ENCODE data around the gene SKI.

The SKI gene

GRCh38 chr1:2228157-2228594 is at the start of gene SKI:
SKI (plus strand) TSS chr1:2228319; CDS start chr1:2228767, 448 bp downstream.
- DNase-seq = no peak

DNA sequence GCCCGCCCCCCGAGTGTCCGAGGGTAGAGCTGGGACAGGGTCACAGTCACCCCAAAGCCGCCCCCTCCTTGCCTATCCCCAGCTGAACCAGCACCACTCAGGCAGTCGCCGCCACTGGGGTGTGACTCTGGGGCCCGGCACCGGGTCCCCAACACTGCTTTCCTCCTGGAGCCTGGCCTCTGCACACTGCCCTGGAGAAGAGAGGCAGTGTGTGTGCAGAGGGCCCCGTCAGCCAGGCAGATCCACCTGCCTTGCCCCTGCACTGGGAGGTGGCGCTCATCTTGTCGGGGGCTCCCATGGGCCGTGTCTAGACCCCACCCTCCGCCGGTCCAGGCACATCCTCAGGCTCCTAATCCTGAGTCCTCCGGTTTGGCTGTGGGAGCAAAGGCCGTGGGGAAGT is 49.2 kb upstream of the SKI start:
- DNase-seq = no peak

GRCh38 chr1:2179283-2180013 is 48.7 kb upstream of the SKI start:
- DNase-seq = no peak

- DNase-seq = no peak
These were observed 47.5 kb upstream of the SKI start for GRCh38 chr1:2180297-2181245.

- DNase-seq = no peak
These were observed 46.8 kb upstream of the SKI start for GRCh38 chr1:2181271-2181670.

DNA sequence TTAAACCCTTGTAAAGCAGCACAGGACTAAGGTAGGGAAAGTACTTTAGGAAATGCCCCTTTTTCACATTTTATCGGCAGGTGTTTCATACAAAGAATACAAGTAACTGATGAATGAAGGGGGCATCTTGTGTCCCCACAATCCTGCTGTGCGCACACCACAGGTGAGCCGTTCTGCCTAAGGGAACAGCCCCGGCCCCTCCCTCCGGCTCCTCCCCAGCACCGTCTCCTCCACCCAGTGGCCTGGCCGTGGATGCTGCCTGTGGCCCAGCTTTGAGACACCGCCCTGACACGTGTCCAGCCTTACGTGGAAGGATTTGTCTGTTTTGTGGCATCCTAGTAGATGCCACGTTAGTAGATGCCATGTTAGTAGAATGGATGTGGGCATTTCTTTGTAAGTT is 46.4 kb upstream of the SKI start:
- no peak for DNase-seq

DNA sequence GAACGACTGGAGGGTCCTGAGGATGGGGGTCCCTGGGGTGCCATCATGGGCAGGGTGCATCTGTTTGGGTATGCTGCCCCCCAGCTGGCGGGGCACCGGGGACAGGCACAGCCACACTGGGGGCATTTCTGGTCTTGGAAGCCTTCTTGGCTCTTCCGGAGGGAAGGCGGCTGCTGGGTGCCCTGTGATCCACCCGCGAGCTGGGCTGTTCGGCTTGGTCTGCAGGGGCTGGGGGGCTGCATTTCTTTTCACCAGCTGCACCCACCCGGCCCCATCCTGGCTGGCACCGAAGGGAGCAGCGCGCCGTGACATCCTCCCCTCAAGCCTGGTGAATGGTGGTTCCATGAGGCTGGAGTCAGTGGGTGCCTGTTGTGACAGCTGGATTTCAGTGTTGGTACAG is 45.7 kb upstream of the SKI start:
- no peak for DNase-seq

- no peak for DNase-seq
These were observed 44.2 kb upstream of the SKI start for GRCh38 chr1:2183937-2184334.

DNA sequence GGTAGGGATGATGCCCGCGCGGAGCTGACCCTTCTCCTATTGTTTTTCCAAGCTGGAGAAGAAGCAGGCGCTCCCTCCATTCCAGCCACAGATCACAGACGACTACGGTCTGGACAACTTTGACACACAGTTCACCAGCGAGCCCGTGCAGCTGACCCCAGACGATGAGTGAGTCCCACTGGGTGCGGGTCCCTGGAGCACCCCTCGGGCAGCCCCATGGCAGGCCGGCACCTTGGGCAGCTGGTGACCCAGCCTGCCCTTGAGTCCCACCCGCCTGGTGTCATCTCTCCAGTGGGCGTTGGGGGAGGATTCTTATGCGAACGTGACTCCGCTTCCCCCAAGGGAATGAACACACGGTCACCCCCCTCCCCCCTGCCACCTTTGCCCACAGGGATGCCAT is 43.6 kb upstream of the SKI start:
- DNase-seq = no peak

DNA sequence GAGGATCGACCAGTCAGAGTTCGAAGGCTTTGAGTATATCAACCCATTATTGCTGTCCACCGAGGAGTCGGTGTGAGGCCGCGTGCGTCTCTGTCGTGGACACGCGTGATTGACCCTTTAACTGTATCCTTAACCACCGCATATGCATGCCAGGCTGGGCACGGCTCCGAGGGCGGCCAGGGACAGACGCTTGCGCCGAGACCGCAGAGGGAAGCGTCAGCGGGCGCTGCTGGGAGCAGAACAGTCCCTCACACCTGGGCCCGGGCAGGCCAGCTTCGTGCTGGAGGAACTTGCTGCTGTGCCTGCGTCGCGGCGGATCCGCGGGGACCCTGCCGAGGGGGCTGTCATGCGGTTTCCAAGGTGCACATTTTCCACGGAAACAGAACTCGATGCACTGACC is 43.2 kb upstream of the SKI start:
- DNase-seq = no peak

GRCh38 chr1:2185880-2186855 is 42.0 kb upstream of the SKI start:
- no peak for DNase-seq

- no peak for DNase-seq
These were observed 41.2 kb upstream of the SKI start for GRCh38 chr1:2186901-2187300.

DNA sequence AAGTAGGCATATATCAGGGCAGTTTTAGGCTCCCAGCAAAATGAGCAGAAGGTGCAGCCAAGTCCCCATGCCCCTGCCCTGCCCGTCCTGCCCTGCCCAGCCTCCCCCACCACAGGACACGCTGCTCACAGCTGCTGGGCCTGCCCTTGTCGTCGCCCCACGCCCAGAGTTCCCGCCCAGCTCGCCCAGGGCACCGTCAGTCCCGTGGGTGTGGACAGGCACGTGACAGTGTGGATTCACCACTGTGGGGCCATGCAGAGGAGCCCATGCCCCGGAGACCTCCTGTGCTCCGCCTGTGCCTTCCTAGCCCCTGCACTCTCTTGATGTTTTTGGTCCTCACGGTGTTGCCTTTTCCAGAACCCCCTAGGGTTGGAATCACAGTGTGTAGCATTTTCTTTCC is 40.5 kb upstream of the SKI start:
- no peak for DNase-seq

DNA sequence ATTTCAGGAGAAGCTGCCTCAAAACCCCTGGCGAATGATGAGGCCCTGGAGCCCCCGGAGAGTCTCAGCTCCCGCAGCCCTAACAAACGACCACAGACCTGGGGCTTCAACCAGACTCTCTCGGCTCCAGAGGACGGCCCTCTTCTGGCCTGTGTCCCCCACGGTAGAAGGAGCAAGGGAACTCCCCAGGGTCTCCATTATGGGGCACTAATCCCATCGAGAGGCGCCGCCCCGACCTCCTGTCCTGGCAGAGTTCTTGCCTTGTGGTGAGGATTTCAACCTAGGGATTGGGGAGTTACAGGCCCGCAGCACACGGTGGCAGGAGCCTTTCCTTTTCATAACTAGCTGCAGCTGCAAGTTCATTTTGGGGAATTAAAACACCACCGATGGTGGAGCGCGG is 39.8 kb upstream of the SKI start:
- DNase-seq = no peak

DNA sequence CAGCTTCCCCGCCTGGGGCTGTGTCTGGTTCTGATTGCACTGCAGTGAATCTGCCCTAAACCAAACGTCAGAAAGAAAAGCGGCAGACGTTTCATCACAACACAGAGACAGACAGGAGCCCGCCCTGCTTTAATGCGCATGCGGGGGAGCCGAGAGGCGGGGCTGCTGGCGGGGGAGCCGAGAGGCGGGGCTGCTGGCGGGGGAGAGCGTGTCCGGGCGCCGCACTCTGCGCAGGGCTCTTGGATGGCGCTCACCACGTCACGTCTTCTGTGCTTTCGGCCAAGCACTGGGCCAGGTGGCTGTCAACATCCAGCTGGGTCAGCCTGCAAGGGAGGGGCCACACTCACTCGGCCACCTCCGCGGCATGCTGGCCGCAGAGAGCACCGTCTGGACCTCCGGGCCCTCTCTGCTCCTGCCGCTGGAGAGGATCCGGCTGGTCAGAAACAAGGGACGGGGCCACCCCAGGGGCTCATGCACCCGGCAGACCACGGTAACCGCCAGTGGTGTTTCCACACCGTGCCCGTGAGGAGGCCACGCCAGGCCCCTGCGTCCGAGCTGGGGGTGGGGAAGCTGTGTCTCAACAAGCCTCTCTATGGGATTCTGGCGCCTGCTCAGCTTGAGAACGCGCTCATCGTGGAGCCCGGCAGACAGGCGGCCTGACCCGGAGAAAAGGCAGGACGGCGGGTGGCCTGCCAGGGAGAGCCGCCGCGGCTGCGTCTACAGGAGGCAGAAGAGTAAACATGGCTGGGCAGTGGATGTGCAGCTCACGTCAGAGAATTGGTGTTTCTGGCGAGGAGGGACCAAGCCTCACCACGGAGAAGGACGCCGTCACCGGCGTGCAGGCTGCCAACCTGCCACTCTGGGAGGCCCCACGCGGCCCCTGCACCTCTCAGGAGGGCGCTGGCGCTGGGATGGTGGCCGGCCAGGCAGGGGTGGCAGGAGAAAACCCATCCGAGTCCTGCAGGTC is 38.4 kb upstream of the SKI start:
- peak; percentile 86 for DNase-seq

GRCh38 chr1:2190491-2190976 is 37.6 kb upstream of the SKI start:
- no peak for DNase-seq

GRCh38 chr1:2192031-2192995 is 35.8 kb upstream of the SKI start:
- no peak for DNase-seq

- DNase-seq = no peak
These were observed 34.4 kb upstream of the SKI start for GRCh38 chr1:2193514-2194281.

DNA sequence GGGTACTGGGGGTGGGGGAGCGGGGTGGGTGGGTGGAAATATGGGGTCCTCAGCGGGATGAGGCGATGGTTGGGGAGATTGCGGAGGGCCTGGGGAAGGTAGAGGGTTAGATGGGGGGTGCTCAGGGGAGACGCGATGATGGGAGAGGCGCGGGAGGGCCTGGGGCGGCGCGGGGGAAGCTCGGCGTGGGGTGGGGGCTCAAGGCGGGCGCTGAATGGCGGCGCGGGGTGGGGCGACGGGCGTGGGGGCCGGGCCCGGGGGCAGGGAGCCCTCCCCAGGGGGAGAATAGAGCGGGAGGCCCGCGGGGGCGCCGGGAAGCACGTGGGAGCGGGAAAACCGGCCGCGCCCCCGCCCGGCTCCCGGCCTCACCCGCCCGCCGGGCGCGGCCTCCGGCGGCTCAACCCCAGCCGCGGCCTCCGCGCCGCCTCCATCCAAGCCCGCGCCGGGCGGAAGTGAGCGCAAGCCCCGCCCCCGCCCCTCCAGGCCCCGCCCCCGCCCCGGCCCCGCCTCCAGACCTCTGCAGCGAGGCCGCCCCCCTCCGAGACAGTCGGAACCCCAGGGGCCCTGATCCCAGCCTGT is 33.7 kb upstream of the SKI start, which contains the start of gene FAAP20:
Gene FAAP20 (minus strand): TSS at position 454 of the 579 bp plus-strand sequence. CDS start 23 bp downstream, at position 431.
- peak; percentile 56 for DNase-seq

All from MV-4-11 (cell line).